Measurements from ENCODE around the gene LCA5L.

DNA sequence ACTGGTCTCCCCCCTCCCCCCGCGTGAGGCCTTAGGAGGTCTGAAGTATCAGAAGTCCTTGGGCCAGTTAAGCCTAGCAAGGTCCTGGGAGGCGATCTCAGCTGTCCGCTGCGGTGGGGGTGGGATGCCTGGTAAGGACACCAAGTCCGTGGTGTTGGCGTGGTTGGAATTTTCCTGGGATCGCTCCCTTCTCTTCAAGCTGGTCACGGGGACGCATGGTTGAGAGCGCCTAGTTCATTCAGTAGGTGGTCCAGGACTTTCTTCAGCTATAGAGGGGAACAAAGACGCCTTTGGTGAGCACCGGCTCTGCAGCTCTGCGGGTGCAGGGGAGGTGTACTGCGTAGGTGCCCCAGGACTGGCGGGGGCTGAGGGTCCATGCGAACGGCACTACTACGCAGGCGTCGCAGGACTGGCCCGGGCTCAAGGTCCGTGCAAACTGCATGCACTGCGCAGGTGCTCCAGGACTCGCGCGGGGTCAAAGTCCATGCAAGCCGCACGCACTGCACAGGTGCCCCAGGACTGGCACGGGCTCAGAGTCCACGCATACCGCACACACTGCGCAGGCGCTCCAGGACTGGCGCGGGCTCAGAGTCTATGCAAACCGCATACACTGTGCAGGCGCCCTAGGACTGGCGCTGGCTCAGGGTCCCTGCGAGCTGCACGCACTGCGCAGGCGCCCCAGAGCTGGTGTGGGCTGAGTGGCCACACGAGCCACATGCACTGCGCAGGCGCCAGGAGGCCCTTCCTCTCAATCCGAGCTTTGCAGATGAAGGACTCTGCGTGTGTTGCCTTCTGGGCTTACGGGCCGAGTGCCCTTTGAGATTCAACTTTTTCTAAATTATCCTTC lies 60.1 kb downstream of the LCA5L start:
- TF ChIP-seq, protein P1, sequence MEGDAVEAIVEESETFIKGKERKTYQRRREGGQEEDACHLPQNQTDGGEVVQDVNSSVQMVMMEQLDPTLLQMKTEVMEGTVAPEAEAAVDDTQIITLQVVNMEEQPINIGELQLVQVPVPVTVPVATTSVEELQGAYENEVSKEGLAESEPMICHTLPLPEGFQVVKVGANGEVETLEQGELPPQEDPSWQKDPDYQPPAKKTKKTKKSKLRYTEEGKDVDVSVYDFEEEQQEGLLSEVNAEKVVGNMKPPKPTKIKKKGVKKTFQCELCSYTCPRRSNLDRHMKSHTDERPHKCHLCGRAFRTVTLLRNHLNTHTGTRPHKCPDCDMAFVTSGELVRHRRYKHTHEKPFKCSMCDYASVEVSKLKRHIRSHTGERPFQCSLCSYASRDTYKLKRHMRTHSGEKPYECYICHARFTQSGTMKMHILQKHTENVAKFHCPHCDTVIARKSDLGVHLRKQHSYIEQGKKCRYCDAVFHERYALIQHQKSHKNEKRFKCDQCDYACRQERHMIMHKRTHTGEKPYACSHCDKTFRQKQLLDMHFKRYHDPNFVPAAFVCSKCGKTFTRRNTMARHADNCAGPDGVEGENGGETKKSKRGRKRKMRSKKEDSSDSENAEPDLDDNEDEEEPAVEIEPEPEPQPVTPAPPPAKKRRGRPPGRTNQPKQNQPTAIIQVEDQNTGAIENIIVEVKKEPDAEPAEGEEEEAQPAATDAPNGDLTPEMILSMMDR (IDR thresholded peaks at IDR 0.05): no peak
- no peak for TF ChIP-seq EZH2 (IDR thresholded peaks at IDR 0.05; ENCODE audit: borderline replicate concordance, insufficient read depth, low read depth, low read length, poor library complexity, severe bottlenecking)

All from B cell (primary cell).